A549 treated with Mapracorat at 1 μM for 4 hours (cell line): ENCODE data around the gene MAP3K3. TPM values are rescaled to one million over a fixed set of nuclear protein-coding genes. Genes with fewer than 3 reads are reported as not detected.

Experiments
- total RNA-seq: library from RNA; stranded (reverse); fragments of 200-300 nt; extraction: Qiagen RNA extraction; gene quantifications from 5 replicates; pipeline ENCODE4 v1.2.3, GENCODE V29; 2022

Gene MAP3K3
- 14.1 to 18.4 TPM (median 17.2 TPM) in 5 replicates for total RNA-seq

GRCh38 chr17:63621684-63622573 lies at the start of gene MAP3K3:
MAP3K3 (plus strand) TSS chr17:63622417; CDS start chr17:63622760, 343 bp downstream.

GRCh38 chr17:63600569-63601438 lies 21.4 kb upstream of the MAP3K3 start, which contains the start of gene TACO1:
TACO1 (plus strand) TSS chr17:63600895; CDS start chr17:63601084, 189 bp downstream.

GRCh38 chr17:63699638-63700527 lies 77.7 kb downstream of the MAP3K3 start, which contains the start of gene LIMD2:
LIMD2 (minus strand) TSS chr17:63700125; CDS start chr17:63699298, 827 bp downstream.

GRCh38 chr17:63741408-63742173 lies 119.4 kb downstream of the MAP3K3 start, which contains the start of gene STRADA:
STRADA (minus strand) TSS chr17:63741799; CDS start chr17:63728369, 13,430 bp downstream.

Other genes starting within 250 kb of the MAP3K3 start
- 26.2 to 35.2 TPM (median 33.7 TPM) in 5 replicates for gene CYB561, start 176.1 kb upstream of the MAP3K3 start, total RNA-seq
- gene ACE, start 145.4 kb upstream of the MAP3K3 start, total RNA-seq = 1.4 to 2.5 TPM (median 1.4 TPM) in 5 replicates
- gene KCNH6, start 99.1 kb upstream of the MAP3K3 start, total RNA-seq = not detected in 5 replicates
- gene DCAF7, start 71.9 kb upstream of the MAP3K3 start, total RNA-seq = 39.8 to 67.2 TPM (median 61.8 TPM) in 5 replicates
- 53.8 to 55.4 TPM (median 54.8 TPM) in 5 replicates for gene TACO1, start 21.5 kb upstream of the MAP3K3 start, total RNA-seq
- 8.7 to 14.4 TPM (median 10.6 TPM) in 5 replicates for gene LIMD2, start 77.7 kb downstream of the MAP3K3 start, total RNA-seq
- gene STRADA, start 119.4 kb downstream of the MAP3K3 start, total RNA-seq = 25.0 to 27.0 TPM (median 25.6 TPM) in 5 replicates
- 87.8 to 128 TPM (median 97.8 TPM) in 5 replicates for gene CCDC47, start 151.2 kb downstream of the MAP3K3 start, total RNA-seq
- 92.8 to 104 TPM (median 95.6 TPM) in 5 replicates for gene DDX42, start 151.8 kb downstream of the MAP3K3 start, total RNA-seq
- 197 to 251 TPM (median 212 TPM) in 5 replicates for gene PSMC5, start 205.0 kb downstream of the MAP3K3 start, total RNA-seq
- gene FTSJ3, start 205.2 kb downstream of the MAP3K3 start, total RNA-seq = 48.7 to 58.6 TPM (median 53.9 TPM) in 5 replicates
- 52.0 to 62.8 TPM (median 57.0 TPM) in 5 replicates for gene SMARCD2, start 220.3 kb downstream of the MAP3K3 start, total RNA-seq